Liver (tissue), 3 donors: ENCODE results near the gene STPG4.

Experiments used
- ATF3 ChIP-seq: IDR thresholded peaks from 2 replicates; pipeline ENCODE4 v1.6.1; 2016; ENCODE audit warnings: antibody characterized with exemption
- CTCF ChIP-seq: fragments of 150-350 bp; IDR thresholded peaks from 2 replicates; pipeline ENCODE4 v1.5.1; 2017; ENCODE audit warnings: improper control_type of control experiment, low read depth, low read length; ENCODE audit not compliant: missing input control
- EGR1 ChIP-seq, 2 donors: IDR thresholded peaks; 2 replicates each; pipeline ENCODE4 v1.6.1; 2016 to 2018; ENCODE audit warnings: antibody characterized with exemption in 2 of 2, low read depth in 2 of 2
- GABPA ChIP-seq, 2 donors: IDR thresholded peaks in 1 of 2; conservative IDR thresholded peaks in 1 of 2; 2 replicates each; pipeline ENCODE4 v1.6.1; 2016; ENCODE audit warnings: antibody characterized with exemption in 2 of 2, mild to moderate bottlenecking in 1 of 2, moderate library complexity in 1 of 2
- HNF4A ChIP-seq, 2 donors: conservative IDR thresholded peaks; 2 replicates each; pipeline ENCODE4 v1.6.1; 2016; ENCODE audit warnings: antibody characterized with exemption in 2 of 2, mild to moderate bottlenecking in 2 of 2
- JUND ChIP-seq, 2 donors: IDR thresholded peaks; 2 replicates each; pipeline ENCODE4 v1.6.1; 2016; ENCODE audit warnings: antibody characterized with exemption in 2 of 2
- MAX ChIP-seq: IDR thresholded peaks from 2 replicates; pipeline ENCODE4 v1.6.1; 2016; ENCODE audit warnings: antibody characterized with exemption
- RAD21 ChIP-seq, 2 donors: IDR thresholded peaks; 2 replicates each; pipeline ENCODE4 v1.6.1; 2016; ENCODE audit warnings: antibody characterized with exemption in 2 of 2, mild to moderate bottlenecking in 2 of 2
- RXRA ChIP-seq, 2 donors: IDR thresholded peaks; 2 replicates each; pipeline ENCODE4 v1.6.1; 2017 to 2018; ENCODE audit warnings: antibody characterized with exemption in 2 of 2, mild to moderate bottlenecking in 1 of 2
- SP1 ChIP-seq: IDR thresholded peaks from 2 replicates; pipeline ENCODE4 v1.6.1; 2018; ENCODE audit warnings: antibody characterized with exemption, mild to moderate bottlenecking
- YY1 ChIP-seq: IDR thresholded peaks from 2 replicates; pipeline ENCODE4 v1.6.1; 2016; ENCODE audit warnings: antibody characterized with exemption, mild to moderate bottlenecking
- TF ChIP-seq, protein P1 (sequence below): IDR thresholded peaks from 2 replicates; pipeline ENCODE4 v1.6.1; 2016; ENCODE audit warnings: antibody characterized with exemption, mild to moderate bottlenecking
- donor health status: healthy.
- donor health status: healthy.

DNA sequence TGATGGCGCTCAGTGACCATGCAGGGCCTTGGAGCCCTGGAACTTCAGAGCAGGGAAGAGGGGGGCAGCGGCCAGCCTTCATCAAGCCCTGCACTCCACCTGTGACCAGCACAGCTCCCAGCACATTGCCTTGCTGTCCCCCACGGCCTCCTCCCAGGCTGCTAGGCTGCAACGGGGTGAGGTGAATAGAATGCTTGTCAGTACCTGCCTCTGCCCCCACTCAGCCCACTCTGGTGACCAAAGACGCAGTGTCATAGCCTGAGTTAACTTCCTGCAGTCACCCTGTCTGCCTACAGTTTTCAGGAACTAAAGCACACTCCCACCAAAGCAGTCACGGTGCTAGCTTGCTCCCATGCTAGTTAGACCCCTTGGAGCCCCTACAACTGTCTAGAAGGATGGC lies 72.1 kb downstream of the STPG4 start:
- TF ChIP-seq SP1 (no peak), CTCF (no peak), MAX (no peak), JUND (IDR thresholded peaks at IDR 0.05) (no peak), YY1 (no peak), ATF3 (no peak), RAD21 (IDR thresholded peaks at IDR 0.05) (no peak), EGR1 (IDR thresholded peaks at IDR 0.05; ENCODE audit: low read depth in 2 of 2) (no peak), GABPA (IDR thresholded peaks at IDR 0.05 in 1 of 2, conservative IDR thresholded peaks at IDR 0.05 in 1 of 2) (no peak), RXRA (IDR thresholded peaks at IDR 0.05) (no peak), HNF4A (conservative IDR thresholded peaks at IDR 0.05) (no peak)
- TF ChIP-seq, protein P1, sequence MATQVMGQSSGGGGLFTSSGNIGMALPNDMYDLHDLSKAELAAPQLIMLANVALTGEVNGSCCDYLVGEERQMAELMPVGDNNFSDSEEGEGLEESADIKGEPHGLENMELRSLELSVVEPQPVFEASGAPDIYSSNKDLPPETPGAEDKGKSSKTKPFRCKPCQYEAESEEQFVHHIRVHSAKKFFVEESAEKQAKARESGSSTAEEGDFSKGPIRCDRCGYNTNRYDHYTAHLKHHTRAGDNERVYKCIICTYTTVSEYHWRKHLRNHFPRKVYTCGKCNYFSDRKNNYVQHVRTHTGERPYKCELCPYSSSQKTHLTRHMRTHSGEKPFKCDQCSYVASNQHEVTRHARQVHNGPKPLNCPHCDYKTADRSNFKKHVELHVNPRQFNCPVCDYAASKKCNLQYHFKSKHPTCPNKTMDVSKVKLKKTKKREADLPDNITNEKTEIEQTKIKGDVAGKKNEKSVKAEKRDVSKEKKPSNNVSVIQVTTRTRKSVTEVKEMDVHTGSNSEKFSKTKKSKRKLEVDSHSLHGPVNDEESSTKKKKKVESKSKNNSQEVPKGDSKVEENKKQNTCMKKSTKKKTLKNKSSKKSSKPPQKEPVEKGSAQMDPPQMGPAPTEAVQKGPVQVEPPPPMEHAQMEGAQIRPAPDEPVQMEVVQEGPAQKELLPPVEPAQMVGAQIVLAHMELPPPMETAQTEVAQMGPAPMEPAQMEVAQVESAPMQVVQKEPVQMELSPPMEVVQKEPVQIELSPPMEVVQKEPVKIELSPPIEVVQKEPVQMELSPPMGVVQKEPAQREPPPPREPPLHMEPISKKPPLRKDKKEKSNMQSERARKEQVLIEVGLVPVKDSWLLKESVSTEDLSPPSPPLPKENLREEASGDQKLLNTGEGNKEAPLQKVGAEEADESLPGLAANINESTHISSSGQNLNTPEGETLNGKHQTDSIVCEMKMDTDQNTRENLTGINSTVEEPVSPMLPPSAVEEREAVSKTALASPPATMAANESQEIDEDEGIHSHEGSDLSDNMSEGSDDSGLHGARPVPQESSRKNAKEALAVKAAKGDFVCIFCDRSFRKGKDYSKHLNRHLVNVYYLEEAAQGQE = no peak
